Activated naive CD4-positive, alpha-beta T cell treated with anti-CD3 and anti-CD28 coated beads, Interleukin-2, amount 50 U/mL, for 72 hours (primary cell): ENCODE data around the gene TRPC6. TPM values are rescaled to one million over a fixed set of nuclear protein-coding genes. Genes with fewer than 3 reads are reported as not detected.

ENCODE experiments used
- ATAC-seq, 2 donors: fragments of 150-1000 bp; cut with Tn5 transposase; 2 replicates each; pipeline ENCODE4 v1.10.0; 2021; ENCODE audit warnings: mild to moderate bottlenecking in 2 of 2, moderate library complexity in 2 of 2
- DNase-seq, 2 donors: peaks; one replicate each; pipeline ENCODE4 v3.0.0; 2021 to 2022; ENCODE audit warnings: low spot score in 2 of 2
- H3K27ac Mint-ChIP-seq, 2 donors: one replicate each; pipeline ENCODE4 v1.8.0; 2022; ENCODE audit warnings: mild to moderate bottlenecking in 2 of 2, mixed read lengths in 2 of 2
- H3K36me3 Mint-ChIP-seq, 2 donors: one replicate each; pipeline ENCODE4 v1.8.0; 2022; ENCODE audit warnings: mixed read lengths in 2 of 2
- H3K9me3 Mint-ChIP-seq, 2 donors: one replicate each; pipeline ENCODE4 v1.8.0; 2022; ENCODE audit warnings: mixed read lengths in 2 of 2
- total RNA-seq, 2 donors: library from RNA; stranded (reverse); gene quantifications; one replicate each; pipeline ENCODE4 v1.2.3, GENCODE V29; 2022

Gene TRPC6
- total RNA-seq, 2 donors from 2014 or later: not detected

DNA sequence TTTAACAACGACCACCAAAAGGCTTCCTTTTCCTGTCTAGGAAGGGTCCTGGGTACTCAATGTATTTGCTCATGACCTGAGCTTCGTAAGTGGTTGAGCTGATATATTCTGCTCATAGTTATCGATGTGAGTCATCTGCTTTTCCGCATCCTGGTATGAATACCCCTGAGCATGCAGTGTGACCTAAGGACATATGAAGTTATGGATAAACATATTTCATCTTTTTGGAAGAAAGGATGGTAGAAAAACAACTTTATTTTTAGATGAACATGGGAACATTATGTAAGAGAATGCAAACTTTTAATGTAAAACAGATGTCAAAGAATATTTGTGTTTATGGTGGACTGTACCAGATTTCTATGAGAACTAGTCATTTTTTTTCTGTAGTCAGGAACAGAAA is 28.4 kb downstream of the TRPC6 start:
- H3K27ac Mint-ChIP-seq: no peak overlapping the region
- ATAC-seq: no peak
- no peak for DNase-seq
- no peaks in the 10 kb centered on the region for H3K36me3 Mint-ChIP-seq
- H3K9me3 Mint-ChIP-seq: peaks cover 0 to 3% of the 10 kb centered on the region in 2 donors

DNA sequence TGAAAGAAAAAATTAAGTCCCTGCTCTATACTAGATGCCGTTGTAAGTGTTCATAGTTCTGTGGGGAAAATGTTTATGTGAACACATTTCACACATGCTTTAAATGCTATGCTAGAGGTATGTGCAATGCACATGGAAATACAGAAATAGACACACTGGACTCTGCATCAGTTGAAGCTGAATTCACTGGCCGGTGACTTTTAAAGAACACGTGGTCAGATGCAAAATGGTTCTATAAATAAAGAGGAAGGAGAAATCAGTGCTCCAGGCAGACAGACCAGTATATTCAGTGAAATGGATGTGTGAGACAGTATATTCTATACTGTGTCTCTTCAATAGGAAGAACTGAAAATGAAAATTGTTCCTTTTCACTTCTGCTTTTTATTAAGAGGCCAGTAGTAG is 29.9 kb downstream of the TRPC6 start:
- Mint-ChIP-seq H3K36me3 (no peaks in the 10 kb centered on the region), H3K27ac (no peak overlapping the region), H3K9me3 (peaks cover 0 to 3% of the 10 kb centered on the region in 2 donors)
- DNase-seq (no peak), ATAC-seq (no peak)

- no peak for ATAC-seq
- Mint-ChIP-seq H3K27ac (no peak overlapping the region), H3K9me3 (peaks cover 0 to 3% of the 10 kb centered on the region in 2 donors), H3K36me3 (no peaks in the 10 kb centered on the region)
- DNase-seq: no peak
Measured at GRCh38 chr11:101552888-101553287, 30.9 kb downstream of the TRPC6 start.

GRCh38 chr11:101528541-101528940 is 55.3 kb downstream of the TRPC6 start:
- H3K36me3 Mint-ChIP-seq: no peaks in the 10 kb centered on the region
- ATAC-seq: no peak
- H3K27ac Mint-ChIP-seq: no peak overlapping the region
- no peak for DNase-seq
- H3K9me3 Mint-ChIP-seq: peaks cover 0 to 15% of the 10 kb centered on the region in 2 donors

- no peak overlapping the region for H3K27ac Mint-ChIP-seq
- ATAC-seq (no peak), DNase-seq (no peak)
- no peaks in the 10 kb centered on the region for H3K36me3 Mint-ChIP-seq
- peaks cover 19 to 20% of the 10 kb centered on the region in 2 donors for H3K9me3 Mint-ChIP-seq
Measured at GRCh38 chr11:101523634-101524260, 60.1 kb downstream of the TRPC6 start.

DNA sequence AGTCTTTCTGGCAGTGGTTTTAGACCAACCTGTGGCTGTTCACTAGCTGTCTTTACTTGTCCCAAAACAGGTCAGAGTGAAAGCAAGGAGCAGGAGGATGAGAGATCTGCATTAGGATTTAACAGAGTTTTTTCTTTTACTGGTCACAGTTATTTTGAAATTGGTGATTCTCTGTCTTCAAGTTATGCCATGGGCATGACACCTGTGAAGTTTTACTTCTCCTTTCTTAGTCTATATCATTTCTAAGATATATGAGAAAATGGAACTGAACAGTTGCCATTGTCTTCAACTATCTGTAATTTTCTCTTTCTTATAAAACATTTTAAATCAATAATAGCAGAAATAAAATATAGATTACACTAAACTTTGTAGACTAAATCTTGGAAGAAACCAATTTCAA is 60.6 kb downstream of the TRPC6 start:
- peaks cover 20 to 24% of the 10 kb centered on the region in 2 donors for H3K9me3 Mint-ChIP-seq
- H3K27ac Mint-ChIP-seq: no peak overlapping the region
- H3K36me3 Mint-ChIP-seq: no peaks in the 10 kb centered on the region
- DNase-seq (no peak), ATAC-seq (no peak)

- H3K9me3 Mint-ChIP-seq: peaks cover 20 to 24% of the 10 kb centered on the region in 2 donors
- DNase-seq (no peak), ATAC-seq (no peak)
- no peaks in the 10 kb centered on the region for H3K36me3 Mint-ChIP-seq
- H3K27ac Mint-ChIP-seq: no peak overlapping the region
Measured at GRCh38 chr11:101521821-101522220, 62.0 kb downstream of the TRPC6 start.

- Mint-ChIP-seq H3K9me3 (peaks cover 5 to 21% of the 10 kb centered on the region in 2 donors), H3K36me3 (no peaks in the 10 kb centered on the region), H3K27ac (no peak overlapping the region)
- ATAC-seq (no peak), DNase-seq (no peak)
Measured at GRCh38 chr11:101516546-101516945, 67.3 kb downstream of the TRPC6 start.

DNA sequence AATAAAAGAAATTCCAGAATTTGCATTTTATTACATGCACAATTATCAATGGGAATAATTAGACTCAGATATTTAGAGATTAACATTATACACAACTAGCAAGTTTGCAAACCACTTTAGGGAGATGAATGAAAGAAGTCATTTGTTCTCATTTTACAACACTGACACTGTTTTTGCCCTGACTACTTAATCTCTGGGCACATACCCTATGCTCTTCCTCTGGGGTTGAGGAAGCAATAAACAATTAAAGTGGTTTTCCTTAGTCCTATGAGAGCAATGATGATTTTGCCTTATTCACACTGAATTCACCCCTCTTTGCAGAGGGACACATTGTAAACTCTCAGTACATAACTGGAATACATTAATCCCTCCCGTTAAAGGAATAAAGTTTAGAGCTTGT is 72.7 kb downstream of the TRPC6 start:
- Mint-ChIP-seq H3K27ac (no peak overlapping the region), H3K36me3 (no peaks in the 10 kb centered on the region), H3K9me3 (peaks cover 0 to 7% of the 10 kb centered on the region in 2 donors)
- DNase-seq: no peak
- ATAC-seq: no peak

DNA sequence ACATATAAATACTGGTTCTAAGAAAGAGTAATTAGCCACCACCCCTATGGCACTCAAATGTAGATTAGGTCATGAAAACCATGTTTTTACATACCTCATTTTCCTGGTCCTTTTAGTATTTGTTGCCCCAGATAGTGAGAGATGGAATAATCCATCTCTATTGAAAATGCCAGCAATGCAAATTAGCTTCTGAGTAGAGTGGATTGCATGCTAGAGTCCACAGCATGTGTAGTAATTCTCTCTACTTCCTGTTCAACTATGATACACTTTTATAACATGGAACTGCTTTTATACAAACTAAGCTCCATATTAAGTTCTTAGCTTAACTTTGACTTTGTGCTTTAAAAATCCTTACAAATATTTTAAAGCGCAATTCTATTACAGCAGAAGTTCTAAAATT is 73.2 kb downstream of the TRPC6 start:
- H3K9me3 Mint-ChIP-seq: peaks cover 0 to 7% of the 10 kb centered on the region in 2 donors
- no peak overlapping the region for H3K27ac Mint-ChIP-seq
- H3K36me3 Mint-ChIP-seq: no peaks in the 10 kb centered on the region
- ATAC-seq: no peak
- DNase-seq: no peak

DNA sequence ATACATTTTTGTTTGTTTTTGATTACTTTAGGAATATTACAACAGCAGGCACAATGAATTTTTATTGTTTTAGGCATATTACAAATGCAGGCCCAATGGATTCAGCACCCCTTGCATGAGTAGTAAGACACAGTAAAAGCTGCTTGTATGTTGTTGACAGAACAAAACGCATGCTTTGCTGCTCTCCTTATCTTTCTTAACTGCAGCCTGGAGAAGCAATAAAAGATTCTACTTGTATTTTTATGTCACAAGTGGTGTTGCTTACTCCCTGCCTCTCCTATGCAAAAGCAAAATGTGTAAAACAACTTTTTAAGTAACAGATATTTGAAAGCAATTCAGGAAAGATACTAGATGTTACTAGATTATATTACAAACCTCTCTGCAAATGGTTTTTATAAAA is 73.9 kb downstream of the TRPC6 start:
- Mint-ChIP-seq H3K36me3 (no peaks in the 10 kb centered on the region), H3K27ac (no peak overlapping the region), H3K9me3 (peaks cover 0 to 9% of the 10 kb centered on the region in 2 donors)
- ATAC-seq: no peak
- DNase-seq: no peak

GRCh38 chr11:101508370-101508769 is 75.4 kb downstream of the TRPC6 start:
- Mint-ChIP-seq H3K27ac (no peak overlapping the region), H3K36me3 (no peaks in the 10 kb centered on the region), H3K9me3 (peaks cover 3 to 5% of the 10 kb centered on the region in 2 donors)
- no peak for ATAC-seq
- DNase-seq: no peak

DNA sequence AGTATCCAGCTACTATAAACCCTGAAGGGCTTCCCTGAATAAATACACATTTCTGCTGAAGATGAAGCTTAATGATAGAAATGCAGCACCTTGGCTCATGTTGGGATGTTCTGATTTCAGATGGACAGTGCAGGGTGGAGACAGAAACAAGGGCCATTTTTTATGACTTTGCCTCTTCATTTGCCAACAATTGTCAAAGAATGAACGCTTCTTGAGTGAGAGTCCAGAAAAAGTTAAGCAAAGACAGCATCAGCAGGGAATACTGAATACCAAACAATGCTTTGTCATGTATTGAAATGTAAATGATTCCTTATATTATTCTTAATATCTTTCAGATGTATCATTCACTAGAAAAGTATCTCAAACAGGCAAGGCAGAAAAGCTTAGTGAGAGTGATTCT is 84.9 kb downstream of the TRPC6 start:
- no peak overlapping the region for H3K27ac Mint-ChIP-seq
- no peak for ATAC-seq
- no peak for DNase-seq
- H3K36me3 Mint-ChIP-seq: no peaks in the 10 kb centered on the region
- peaks cover 8% of the 10 kb centered on the region in 2 donors for H3K9me3 Mint-ChIP-seq

DNA sequence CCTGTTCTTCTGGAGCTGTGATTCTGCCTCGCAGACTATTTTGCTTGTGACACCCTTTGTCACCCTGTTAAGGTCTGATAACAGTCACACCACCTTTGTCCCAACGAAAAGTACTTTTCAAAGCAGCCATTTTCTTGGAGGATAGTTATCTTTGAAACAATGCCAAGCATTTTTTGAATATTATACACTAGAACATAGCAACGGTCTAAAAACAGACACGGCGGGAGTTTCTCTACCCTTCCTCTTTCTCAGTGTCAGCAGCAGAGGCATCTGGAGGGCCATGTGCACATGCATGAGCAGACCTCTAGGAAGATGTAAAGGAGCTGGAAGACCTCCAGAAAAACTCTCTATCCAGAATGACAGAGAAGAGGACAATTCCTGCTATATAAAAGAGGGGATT is 86.5 kb downstream of the TRPC6 start:
- Mint-ChIP-seq H3K27ac (no peak overlapping the region), H3K36me3 (no peaks in the 10 kb centered on the region), H3K9me3 (peaks cover 4% of the 10 kb centered on the region in 2 donors)
- DNase-seq: no peak
- no peak for ATAC-seq

- no peak overlapping the region for H3K27ac Mint-ChIP-seq
- no peaks in the 10 kb centered on the region for H3K36me3 Mint-ChIP-seq
- ATAC-seq (no peak), DNase-seq (no peak)
- H3K9me3 Mint-ChIP-seq: no peaks in the 10 kb centered on the region
Measured at GRCh38 chr11:101487775-101488174, 96.0 kb downstream of the TRPC6 start.

- DNase-seq: no peak
- no peak overlapping the region for H3K27ac Mint-ChIP-seq
- no peak for ATAC-seq
- peaks cover 0 to 4% of the 10 kb centered on the region in 2 donors for H3K9me3 Mint-ChIP-seq
- H3K36me3 Mint-ChIP-seq: no peaks in the 10 kb centered on the region
Measured at GRCh38 chr11:101482556-101483124, 101.2 kb downstream of the TRPC6 start.

DNA sequence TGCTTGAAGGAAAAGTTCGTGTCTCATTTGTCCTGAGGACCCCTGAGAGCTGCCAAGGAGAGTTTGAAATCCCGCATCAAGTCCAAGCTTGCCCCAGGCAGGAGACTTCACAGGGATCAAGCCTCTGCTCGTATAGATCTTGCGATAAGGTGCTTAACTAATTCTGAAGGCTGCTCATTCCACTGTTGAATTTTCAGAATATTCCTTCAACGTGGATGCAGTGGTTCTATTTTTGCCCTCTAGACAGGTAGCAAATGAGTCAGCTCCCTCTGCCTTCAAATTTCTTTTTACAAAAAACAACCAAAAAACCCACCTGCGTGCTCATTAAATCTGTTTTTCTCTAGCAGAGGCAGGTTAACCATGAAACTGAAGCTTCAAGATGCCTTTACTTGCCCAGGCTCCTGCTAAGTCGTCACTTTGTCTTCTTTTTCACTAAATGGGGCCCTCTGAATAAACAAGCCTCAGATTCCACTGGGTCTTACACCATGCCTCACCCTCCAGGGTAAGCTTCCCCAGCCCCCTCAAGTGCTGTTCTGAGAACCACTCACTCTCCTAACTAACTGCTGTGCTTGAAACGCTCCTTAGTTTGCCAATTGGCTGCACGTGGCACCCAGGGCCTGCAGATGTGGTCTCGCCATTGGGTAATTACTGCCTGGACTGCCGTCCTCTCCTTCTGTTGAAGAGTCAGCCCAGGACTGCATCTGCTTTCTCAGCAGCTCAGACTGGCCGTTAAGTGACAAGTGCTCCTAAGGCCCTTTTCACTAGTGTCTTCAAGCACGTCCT is 105.0 kb downstream of the TRPC6 start:
- Mint-ChIP-seq H3K36me3 (no peaks in the 10 kb centered on the region), H3K27ac (no peak overlapping the region), H3K9me3 (peaks cover 0 to 4% of the 10 kb centered on the region in 2 donors)
- no peak for ATAC-seq
- no peak for DNase-seq

GRCh38 chr11:101477926-101478325 is 105.9 kb downstream of the TRPC6 start:
- no peaks in the 10 kb centered on the region for H3K36me3 Mint-ChIP-seq
- peaks cover 0 to 4% of the 10 kb centered on the region in 2 donors for H3K9me3 Mint-ChIP-seq
- no peak for ATAC-seq
- H3K27ac Mint-ChIP-seq: no peak overlapping the region
- DNase-seq: no peak
